Measurements from ENCODE around the gene ZNF326. TPM values are rescaled to one million over a fixed set of nuclear protein-coding genes. Genes with fewer than 3 reads are reported as not detected.

ZNF326 gene
- total and polyA plus RNA-seq, 10 of the 15 experiments (the other 5 are each of a cell fraction or from before 2014, with no cell fraction given) = 7.1 to 29.4 (median 21.9) TPM

- H3K4me2 ChIP-seq (ENCODE audit: control insufficient read depth, insufficient read depth) = peak overlapping the region; percentile 49; the same call in 1 of the 2 replicates
- RAD21 ChIA-PET (ENCODE audit: unreplicated experiment) = no interaction called here
- intact Hi-C loops (cut with micrococcal nuclease; ENCODE audit: unreplicated experiment) (loop anchor here (2.0 to 10.0 kb wide), 2 partner anchors 174 to 360 kb away; partner anchors contain the start of genes LRRC8C and LRRC8D), in situ Hi-C loops (cut with MboI) (loop anchor here (25.0 kb wide), 2 partner anchors 357 to 482 kb away; partner anchors contain the start of genes LRRC8B and LRRC8C)
- H2AFZ ChIP-seq (ENCODE audit: control insufficient read depth, low read depth, low read length) = peak overlapping the region; percentile 67
- peak overlapping the region; percentile 89; the same call in 1 of the 2 replicates for H3K27ac ChIP-seq (ENCODE audit: control insufficient read depth, insufficient read depth)
- ATAC-seq (no peak), FAIRE-seq (no peak), DNase-seq (ENCODE audit: low read depth, low spot score) (no peak)
- no TSS peak for BruUV-seq (replicated peaks)
- H3K79me2 ChIP-seq (ENCODE audit: control insufficient read depth, insufficient read depth, low read length) = peaks cover 44% of the 10 kb centered on the region
- 73% methylated on average over 10 of the region's 16 CpGs for WGBS (ENCODE audit: insufficient coverage, insufficient replicate concordance, low lambda C conversion rate, missing lambda C conversion rate)
- peaks cover 0 to 4% of the 10 kb centered on the region in 2 experiments; a peak in 1 of 4 replicates for H3K36me3 ChIP-seq (ENCODE audit: control insufficient read depth in 2 of 2, insufficient read depth in 2 of 2, low read length in 1 of 2)
- H3K4me3 ChIP-seq = peak overlapping the region; percentile 71
- no peaks in the 10 kb centered on the region for H3K9me3 ChIP-seq (replicated peaks; ENCODE audit: control insufficient read depth, insufficient read depth, low read length)
- CTCF ChIA-PET = interaction anchor here (0.8 to 1.2 kb wide), 2 partner anchors 190 to 214 kb away, joined by 3 read pairs; no protein-coding TSS in a partner anchor
- no peaks in the 10 kb centered on the region for H4K20me1 ChIP-seq (ENCODE audit: control insufficient read depth, insufficient read depth)
- POLR2A ChIA-PET = no interaction called here
- TF ChIP-seq RAD21 (IDR thresholded peaks at IDR 0.05; ENCODE audit: insufficient read depth, low read depth, low read length) (no peak), MLLT1 (IDR thresholded peaks at IDR 0.05) (peak; percentile 95), ZBTB40 (IDR thresholded peaks at IDR 0.05; ENCODE audit: borderline replicate concordance) (peak; percentile 34; the same call in 1 of the 2 replicates), MEF2A (IDR thresholded peaks at IDR 0.05; ENCODE audit: insufficient read depth, low read depth, low read length) (no peak)
- SMC1A ChIA-PET (ENCODE audit: uncharacterized antibody, unreplicated experiment) = interaction anchor here (0.6 kb wide), 1 partner anchor 24 kb away, joined by 3 read pairs; no protein-coding TSS in a partner anchor
- H3K4me1 ChIP-seq (ENCODE audit: control insufficient read depth, insufficient read depth, low read length) = no peaks in the 10 kb centered on the region
- no peaks in the 10 kb centered on the region for H3K27me3 ChIP-seq (replicated peaks in 1 of 2; ENCODE audit: control insufficient read depth in 2 of 2, insufficient read depth in 2 of 2, low read length in 1 of 2)
- H3K9ac ChIP-seq (ENCODE audit: control insufficient read depth, insufficient read depth, low read length) = peak overlapping the region; percentile 24; the same call in 1 of the 2 replicates
Observed at GRCh38 chr1:89994231-89994804, 592 bp upstream of the ZNF326 start.
